Measurements from ENCODE around the gene IFNG.
"Not testable (repeated sequence)": the region's sequence is repeated elsewhere in the genome, so short reads cannot be mapped to it uniquely, and the experiment has no call there.

Gene IFNG

GRCh38 chr12:68159681-68160304 lies at the start of gene IFNG:
Gene IFNG (minus strand): TSS chr12:68159740. CDS start chr12:68159615, 125 bp downstream.
- DNase-seq (ENCODE audit: low spot score) = peak; percentile 84

- not testable (repeated sequence) for DNase-seq (ENCODE audit: low spot score)
These were observed 49.6 kb upstream of the IFNG start for GRCh38 chr12:68209048-68209728.

DNA sequence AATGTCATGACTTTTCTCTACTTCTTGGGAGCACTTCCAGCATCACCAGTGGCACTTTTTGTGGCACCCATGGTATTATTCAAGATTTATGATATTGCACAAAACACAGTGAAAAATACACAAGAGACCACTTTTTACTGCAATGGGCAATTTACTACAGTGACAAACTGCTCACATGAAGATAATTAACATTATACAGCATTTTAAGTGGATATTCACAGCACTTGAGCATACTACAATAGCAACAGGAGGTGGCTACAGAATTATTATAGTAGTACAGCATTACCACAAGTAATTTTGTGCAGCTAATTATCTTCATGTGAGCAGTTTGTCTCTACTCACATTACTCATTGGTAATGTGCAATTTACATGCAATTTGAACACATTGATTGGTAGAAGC lies 47.7 kb upstream of the IFNG start:
- DNase-seq (ENCODE audit: low spot score) = no peak

GRCh38 chr12:68206446-68206845 lies 46.9 kb upstream of the IFNG start:
- DNase-seq (ENCODE audit: low spot score) = no peak

DNA sequence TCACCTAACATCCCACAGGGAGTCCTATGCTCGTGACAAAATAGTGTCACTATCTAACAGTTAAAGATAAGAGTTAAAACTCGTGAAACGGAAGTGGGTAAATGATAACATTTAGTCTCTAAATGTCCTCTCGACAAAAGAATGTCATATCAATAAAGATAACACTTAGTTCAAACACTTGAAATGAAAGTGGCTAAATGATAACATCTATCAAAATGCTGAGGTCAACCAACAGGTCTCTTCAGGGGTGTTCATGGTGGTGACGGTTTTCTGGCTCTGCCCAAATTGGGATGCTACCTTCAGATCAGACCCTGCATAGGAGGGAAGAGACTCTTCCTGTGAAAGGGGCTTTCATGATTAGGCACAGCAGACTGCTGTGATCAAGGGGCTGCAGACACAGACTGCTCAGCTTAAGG lies 43.9 kb upstream of the IFNG start:
- DNase-seq (ENCODE audit: low spot score) = peak; percentile 55

DNA sequence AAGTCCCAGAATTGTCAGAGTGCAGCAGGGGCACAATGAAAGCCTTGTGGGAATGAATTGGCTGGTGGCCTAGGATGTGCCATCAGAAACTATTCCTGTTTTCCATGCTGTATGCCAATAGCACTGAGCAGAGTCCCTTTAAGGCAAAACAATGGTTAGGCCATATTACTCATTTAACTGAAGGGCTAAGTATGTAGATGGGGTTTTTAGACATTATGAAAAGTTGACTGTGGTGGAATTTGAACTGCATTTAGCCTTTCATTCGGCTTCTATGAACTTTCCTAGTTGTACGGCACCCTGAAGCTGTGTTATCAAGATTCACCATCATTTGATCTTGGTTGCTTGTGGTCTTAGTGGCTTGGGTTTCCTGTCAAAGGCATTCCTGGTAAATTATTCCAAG lies 41.3 kb upstream of the IFNG start:
- no peak for DNase-seq (ENCODE audit: low spot score)

DNA sequence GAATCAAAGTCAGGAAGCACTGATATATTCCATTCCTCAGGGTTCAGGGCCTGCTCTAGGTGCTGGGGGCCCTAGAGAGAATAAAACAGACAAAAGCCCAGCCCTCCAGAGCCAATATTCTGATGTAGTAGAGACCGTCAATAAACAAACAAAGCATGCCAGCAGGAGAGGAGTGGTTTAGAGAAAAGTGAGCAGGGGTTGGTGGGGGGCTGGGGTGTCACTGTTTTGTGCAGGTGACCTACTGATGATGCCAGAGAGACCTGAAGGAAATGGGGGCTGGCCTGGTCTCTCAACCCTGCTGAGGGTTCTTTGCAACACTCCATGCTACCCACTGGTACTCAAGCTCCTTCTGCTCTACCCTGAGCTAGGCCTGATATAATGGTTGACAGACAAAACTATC lies 39.6 kb upstream of the IFNG start:
- DNase-seq (ENCODE audit: low spot score) = no peak

DNA sequence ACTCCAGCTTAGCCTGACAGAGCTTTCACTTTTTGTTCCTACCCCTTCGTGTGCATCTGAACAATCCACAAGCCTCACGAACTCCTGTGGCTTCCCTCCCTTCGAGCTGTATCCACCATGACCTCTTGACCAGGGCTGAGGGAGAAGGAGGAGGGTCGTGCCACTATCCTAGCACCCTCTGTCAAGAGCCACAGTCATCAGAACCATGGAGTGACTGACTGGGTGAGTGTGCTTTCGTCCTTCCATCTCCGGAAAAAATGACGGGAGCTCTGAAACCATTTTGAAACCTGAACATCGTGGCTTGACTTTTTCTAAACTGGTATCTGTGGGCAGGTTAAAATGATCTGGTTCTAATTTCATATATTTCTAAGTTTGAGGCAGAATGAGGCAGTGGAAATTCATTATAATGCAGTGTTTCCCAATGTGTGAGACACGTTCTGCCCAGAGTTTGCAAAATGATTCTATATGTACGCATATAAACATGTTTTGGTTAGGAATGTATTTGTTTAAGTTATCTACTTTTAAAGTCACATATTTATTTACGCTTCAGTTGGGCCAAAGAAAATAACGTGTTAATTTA lies 39.1 kb upstream of the IFNG start:
- peak; percentile 52 for DNase-seq (ENCODE audit: low spot score)

- DNase-seq (ENCODE audit: low spot score) = peak; percentile 48
These were observed 30.8 kb upstream of the IFNG start for GRCh38 chr12:68190301-68190700.

GRCh38 chr12:68189821-68190242 lies 30.3 kb upstream of the IFNG start:
- DNase-seq (ENCODE audit: low spot score) = peak; percentile 81

DNA sequence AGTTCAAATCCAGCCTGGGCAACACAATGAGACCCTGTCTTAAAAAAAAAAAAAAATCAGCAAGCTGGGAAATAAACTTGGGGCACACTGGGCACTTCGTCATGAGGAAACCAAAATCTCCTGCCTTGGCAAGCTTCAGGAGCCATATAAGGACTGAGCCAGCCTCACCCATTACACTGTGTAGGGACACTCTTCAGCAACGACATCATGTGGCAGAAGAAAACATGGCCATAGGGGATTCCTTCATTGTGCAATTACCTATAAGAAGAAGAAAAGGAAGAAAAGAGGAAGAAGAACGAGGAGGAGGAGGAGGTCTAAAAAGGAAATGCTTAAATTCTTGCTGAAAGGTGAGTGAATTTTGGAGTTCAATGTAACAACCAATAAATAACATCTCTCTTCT lies 26.1 kb upstream of the IFNG start:
- no peak for DNase-seq (ENCODE audit: low spot score)

GRCh38 chr12:68180792-68181744 lies 21.5 kb upstream of the IFNG start:
- peak; percentile 84 for DNase-seq (ENCODE audit: low spot score)

DNA sequence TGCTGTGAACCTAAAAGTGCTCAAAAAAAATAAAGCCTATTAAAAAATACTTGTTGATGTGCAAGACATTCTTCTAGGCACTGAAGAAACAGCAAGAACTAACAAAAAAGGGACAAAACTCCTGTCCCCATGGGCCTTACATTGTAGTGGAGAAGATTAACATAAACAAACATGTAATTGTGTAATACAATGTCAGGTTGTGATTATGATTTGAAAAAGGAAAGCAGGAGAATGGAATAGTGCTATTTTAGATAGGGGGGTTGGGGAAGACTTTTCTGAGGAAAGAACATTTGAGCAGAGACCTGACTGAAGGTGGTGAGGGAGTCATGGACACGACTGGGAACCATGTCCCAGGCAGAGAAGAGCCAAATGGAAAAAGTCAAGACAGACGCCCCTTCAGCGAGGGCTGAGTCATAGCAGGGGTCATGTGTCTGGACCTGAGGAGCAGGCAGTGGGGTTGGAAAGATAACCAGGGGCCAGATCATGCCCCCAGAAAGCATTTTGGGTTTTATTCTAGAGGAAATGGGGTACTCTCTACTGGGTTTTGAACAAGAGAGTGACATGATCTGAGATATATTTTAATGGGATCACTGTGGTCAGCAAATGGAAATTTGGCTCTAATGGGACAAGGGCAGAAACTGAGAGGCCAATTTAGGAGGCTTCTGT lies 19.4 kb upstream of the IFNG start:
- no peak for DNase-seq (ENCODE audit: low spot score)

GRCh38 chr12:68178184-68178583 lies 18.6 kb upstream of the IFNG start:
- DNase-seq (ENCODE audit: low spot score) = no peak

GRCh38 chr12:68177562-68177961 lies 18.0 kb upstream of the IFNG start:
- DNase-seq (ENCODE audit: low spot score) = no peak

GRCh38 chr12:68176257-68176656 lies 16.7 kb upstream of the IFNG start:
- DNase-seq (ENCODE audit: low spot score) = no peak

DNA sequence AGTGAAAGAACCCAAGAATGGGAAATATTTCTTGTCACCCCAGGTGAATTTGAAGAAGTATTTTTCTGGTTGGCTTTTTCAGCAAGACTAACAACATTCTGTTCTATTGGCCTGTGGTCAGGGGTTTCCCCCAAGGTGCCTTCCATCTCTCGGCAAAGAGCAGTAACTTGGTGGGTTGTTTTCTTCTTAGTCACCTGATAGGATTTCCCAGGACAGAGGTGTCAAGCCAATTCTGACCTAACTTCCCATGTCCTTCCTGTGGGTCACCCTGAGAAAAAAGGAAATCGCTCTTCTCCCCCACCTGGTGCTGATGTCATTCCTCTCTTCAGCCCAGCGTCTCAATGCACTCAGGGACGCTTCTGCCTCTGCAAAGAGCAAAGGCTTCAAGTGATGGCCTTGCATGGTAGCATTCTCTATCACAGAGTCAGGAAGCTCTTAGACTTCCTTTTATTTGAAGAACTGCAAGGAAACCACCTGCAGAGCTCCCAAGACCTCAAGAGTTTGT lies 16.1 kb upstream of the IFNG start:
- DNase-seq (ENCODE audit: low spot score) = peak; percentile 90

DNA sequence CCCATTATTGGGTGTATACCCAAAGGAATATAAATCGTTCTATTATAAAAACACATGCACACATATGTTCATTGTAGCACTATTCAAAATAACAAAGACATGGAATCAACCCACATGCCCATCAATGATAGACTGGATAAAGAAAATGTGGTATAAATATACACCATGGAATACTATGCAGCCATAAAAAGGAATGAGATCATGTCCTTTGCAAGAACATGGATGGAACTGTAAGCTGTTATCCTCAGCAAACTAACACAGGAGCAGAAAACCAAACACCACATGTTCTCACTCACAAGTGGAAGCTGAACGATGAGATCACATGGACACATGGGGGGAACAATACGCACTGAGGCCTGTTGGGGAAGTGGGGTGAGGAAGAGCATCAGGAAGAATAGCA lies 15.2 kb upstream of the IFNG start:
- DNase-seq (ENCODE audit: low spot score) = not testable (repeated sequence)

DNA sequence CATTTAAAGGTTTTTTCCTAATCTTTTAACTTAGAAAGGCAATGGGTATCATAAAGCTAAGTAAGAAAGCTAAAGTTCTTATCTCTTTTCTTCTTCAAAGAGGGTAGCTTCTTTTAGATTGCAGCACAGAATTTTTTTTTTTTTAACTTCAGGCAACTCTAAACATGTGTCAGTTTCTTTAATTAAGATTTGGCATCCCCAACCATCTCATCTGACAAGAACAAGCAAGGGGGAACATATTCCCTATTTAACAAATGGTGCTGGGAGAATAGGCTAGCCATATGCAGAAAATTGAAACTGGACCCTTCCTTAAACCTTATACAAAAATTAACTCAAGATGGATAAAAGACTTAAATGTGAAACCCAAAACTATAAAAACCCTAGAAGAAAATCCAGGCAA lies 14.3 kb upstream of the IFNG start:
- no peak for DNase-seq (ENCODE audit: low spot score)

GRCh38 chr12:68170726-68171125 lies 11.2 kb upstream of the IFNG start:
- no peak for DNase-seq (ENCODE audit: low spot score)

DNA sequence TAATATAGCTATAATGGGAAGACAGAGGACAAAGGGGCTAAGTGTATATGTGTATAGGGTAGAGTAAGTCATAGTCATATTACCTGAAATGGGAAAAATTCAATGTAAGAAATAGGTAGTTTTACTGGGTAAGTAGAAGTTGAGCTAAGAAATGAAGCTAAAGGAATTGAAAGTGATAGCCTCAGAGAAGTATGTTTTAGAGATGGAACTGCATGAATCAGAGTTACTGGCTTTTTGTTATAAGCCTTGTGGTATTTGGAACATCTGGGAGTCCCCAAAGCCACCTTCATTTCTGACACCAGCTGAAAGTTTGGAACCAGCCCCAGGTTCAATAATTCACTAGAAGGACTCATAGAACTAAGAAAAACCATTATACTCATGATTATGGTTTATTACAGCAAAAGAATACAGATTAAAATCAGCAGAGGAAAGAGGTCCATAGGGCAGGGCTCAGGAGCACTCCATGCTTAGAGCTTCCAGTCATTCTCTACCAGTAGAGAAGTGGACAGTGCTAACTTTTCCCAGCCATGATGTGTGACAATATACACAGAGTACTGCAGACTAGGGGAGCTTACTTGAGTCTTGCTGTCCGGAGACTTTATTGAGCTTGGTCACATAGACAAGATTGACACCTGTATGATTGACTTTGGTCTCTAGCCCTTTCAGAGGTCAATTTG lies 9.8 kb upstream of the IFNG start:
- no peak for DNase-seq (ENCODE audit: low spot score)
